Left forelimb (tissue), 1 donor: ENCODE results near the gene RIC1.
"Not testable (repeated sequence)": the region's sequence is repeated elsewhere in the genome, so short reads cannot be mapped to it uniquely, and the experiment has no call there.

Experiments used
- DNase-seq: peaks from one replicate; pipeline ENCODE4 v3.0.0-alpha.2; 2018; ENCODE audit warnings: low spot score

Gene RIC1

DNA sequence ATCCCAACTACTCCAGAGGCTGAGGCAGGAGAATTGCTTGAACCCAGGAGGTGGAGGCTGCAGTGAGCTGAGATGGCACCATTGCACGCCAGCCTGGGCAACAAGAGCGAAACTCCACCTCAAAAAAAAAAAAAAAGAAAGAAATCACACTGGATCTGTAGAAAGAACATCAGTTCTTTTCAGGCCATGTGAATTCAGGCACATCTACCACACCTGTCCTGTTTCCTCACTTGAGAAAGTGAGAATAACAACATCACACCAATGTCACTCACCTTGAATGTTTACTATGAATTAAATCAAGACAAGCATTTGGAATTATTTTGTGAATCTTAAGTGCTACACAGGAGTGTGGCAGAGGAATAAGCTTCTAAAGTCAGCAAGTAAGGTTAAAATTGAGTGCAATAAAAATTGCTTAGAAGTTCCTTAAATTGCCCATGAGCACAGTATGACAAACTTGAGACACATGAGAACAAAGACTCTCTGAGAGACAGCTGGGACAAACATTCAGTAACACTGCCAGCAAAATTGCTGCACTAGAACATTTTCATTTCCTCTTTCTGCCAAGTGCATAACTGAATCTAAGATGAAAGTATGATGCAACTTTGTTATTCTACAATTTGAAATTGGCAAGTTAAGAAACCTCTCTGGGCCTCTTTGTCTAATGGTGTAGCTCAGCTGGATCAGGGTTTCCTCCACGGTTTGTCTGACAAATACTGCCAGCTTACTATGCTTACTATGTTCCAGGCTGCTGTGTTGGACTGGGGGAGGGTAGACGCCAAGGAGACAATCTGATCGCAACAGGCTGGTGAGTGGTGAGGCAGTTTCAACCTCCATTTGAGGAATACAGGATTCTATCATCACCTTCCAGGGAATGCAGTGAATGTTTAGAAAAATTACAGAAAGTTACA is 1.9 kb upstream of the RIC1 start:
- no peak for DNase-seq

- not testable (repeated sequence) for DNase-seq
These were observed 1.2 kb upstream of the RIC1 start for GRCh38 chr9:5627686-5628085.

DNA sequence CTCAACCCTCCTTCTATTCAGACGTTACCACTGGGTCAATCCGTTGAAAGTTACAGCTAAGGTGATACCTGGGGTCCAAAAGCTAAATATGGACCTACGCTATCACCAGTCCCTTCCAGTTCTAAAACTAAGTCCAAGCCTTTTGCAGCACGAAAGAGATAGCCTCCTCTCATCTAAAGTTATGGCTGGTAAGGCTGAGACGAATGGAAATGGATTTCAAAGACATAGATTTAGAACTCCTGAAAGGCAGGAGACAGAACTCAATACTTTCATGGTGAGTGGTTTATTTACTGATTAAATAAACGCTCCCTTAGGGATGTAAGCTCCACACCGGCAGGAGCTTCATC is 751 bp upstream of the RIC1 start:
- no peak for DNase-seq

DNA sequence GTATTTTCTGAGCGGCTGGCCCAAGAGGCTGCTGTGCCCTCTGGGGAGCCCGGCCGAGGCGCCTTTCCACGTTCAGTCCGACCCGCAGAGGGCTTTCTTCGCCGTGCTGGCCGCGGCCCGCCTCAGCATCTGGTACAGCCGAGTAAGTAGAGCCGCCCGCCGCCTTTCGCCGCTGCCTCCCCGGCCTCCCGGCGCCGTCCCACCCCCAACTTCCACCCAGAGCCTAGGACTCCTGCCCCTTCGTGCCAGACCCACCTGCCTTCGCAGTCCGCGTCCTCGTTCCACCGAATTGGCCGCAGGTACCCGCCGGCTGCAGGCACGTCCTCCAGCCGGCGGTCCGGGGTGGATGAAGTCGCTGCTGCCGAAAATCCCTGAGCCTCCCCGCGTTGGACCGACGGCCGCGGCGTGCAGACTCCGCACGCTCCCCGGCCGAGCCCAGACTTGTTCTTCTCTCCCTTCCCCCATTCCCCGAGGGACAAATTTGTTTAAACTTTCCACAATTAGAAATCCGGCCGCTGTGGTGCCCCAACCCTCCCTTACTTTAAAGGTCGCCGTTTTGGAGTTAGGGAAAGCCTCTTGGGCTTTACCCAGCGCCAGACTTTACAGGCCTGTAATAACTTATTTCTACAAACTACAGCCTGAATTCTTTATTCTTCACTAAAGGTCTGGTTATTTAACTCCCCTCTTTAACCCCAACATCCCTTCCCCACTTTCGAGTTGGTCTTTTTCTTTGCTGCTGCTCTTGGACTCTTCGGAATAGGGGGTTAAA is 589 bp downstream of the RIC1 start:
- no peak for DNase-seq

- no peak for DNase-seq
These were observed 1.2 kb downstream of the RIC1 start for GRCh38 chr9:5630081-5630507.

- DNase-seq, result no peak
These were observed 2.1 kb downstream of the RIC1 start for GRCh38 chr9:5631026-5631425.

DNA sequence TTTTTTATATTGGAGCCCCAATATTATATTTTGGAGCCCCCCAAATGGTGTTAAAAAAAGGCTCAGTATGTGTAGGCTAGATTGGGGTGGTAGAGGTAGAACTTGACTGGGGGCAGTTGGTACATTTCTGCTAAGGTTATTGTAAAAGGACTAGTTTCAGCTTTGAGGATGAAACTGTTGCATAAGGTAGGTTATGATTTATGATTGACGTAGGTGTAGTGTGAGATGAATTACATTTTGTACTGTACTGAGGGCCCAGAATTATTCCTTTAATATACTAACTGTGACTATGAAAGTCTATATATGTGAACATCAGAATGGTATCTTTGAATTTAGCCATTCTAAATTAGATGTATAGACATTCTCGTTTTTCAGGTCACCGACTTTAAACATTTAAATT is 3.6 kb downstream of the RIC1 start:
- DNase-seq, result no peak

DNA sequence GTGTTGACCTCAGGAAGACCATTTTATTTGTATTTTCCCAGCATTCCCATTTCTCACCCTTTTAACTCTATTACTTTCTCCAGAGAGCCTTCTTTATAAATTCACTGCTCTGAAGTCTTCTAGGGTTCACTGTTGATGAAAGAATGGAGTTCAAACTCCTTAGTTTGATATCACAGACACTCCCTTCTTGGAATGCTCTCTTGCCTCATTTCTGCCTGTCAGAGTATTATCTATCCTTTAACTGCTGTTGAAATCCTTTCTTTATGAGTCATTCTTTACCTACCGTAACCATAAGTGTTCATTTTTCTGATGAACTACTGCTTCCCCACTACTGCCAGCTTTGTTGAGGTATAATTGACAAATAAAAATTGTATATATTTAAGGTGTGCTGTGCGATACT is 4.3 kb downstream of the RIC1 start:
- no peak for DNase-seq

- no peak for DNase-seq
These were observed 6.5 kb downstream of the RIC1 start for GRCh38 chr9:5635390-5635789.

DNA sequence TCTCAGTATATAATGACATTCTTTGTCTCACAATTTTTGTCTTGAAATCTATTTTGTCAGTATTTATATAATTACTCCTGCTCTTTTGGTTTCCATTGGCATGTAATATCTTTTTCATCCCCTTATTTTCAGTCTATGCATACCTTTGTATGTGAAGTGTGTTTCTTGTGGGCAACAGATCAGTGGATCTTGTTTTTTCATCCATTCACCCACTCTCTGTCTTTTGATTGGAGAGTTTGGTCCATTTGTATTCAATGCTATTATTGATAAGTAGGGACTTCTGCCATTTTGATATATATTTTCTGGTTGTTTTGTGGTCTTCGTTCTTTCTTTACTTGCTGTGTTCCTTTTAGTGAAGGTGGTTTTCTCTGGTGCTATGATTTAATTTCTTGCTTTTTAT is 10.9 kb downstream of the RIC1 start:
- no peak for DNase-seq

- no peak for DNase-seq
These were observed 13.3 kb downstream of the RIC1 start for GRCh38 chr9:5642170-5642569.

DNA sequence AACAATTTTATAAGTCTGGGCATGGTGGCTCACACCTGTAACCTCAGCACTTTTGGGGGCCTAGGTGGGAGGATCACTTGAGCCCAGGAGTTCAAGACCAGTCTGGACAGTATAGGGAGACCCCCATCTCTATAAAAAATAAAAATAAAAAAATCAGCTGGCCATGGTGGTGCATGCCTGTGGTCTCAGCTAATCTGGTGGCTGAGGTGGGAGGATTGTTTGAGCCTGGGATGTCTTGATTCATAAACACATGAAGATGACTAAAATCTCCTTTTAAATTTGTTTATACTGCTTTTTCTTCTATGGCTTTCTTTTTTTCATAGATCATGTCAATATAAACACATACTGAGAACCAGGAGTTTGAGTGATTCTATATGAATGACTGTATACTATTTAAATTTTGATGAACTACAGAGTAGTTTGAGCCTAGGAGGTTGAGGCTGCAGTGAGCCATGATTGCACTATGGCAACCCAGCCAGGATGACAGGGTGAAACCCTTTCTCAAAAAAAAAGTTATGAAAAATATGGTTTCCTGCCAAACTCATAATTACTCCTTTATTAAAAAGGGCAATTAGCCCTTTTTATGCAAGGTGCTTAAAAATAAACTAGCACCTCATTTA is 14.2 kb downstream of the RIC1 start:
- no peak for DNase-seq

- no peak for DNase-seq
These were observed 15.6 kb downstream of the RIC1 start for GRCh38 chr9:5644501-5644900.

- DNase-seq, result no peak
These were observed 17.2 kb downstream of the RIC1 start for GRCh38 chr9:5646116-5646515.

DNA sequence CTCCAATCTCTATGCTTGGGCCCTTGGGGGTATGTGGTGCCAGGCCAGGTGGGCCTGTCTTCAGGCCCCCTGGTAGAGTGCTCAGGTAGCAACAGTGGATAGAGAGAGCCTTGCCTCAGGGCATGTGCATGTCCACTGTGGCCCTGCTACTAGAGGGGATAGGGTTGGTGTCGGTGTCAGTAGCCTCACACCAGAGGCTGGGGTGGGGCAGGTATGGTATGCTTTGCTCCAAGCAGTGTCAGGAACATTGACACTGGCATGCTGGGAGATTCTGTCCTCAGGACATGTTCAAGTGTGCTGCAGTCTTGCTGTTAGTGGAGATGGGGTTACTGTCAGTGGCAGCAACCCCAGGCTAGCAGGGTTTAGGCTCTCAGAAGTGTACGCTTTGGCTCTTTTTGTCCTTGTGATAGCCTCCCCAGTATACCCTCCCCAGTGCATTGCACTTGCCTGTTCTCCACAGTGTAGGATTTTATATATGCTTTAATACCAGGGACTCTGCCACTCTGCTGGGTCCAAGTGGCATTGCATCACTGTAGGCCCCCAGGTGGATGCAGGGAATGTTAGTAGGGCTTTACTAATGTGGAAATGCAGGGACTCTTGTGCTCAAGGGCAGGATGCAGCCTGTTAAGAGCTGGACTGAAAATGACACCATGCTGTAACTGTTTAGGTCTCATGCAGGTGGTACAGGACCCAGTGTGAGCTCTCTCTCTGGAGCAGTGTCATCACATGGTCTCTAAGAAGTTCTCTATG is 21.6 kb downstream of the RIC1 start:
- DNase-seq, result no peak

DNA sequence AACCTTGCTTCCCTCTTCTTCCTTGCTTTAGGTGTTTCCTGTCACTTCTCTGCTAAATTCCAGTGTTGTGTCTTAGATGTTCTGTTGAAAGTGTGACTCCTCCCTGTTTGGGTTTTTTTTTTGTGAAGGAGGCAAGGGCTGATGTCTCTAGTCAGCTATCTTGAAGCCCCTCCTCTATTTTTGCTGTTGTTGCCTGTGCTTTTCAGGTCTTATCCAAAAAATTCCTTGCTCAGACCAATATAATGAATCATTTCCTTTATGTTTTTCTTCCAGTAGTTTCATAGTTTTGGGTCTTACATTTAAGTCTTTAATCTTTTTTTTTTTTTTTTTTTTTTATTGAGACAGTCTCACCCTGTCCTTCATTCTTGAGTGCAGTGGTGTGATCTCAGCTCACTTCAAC is 22.3 kb downstream of the RIC1 start:
- no peak for DNase-seq

GRCh38 chr9:5652821-5653220 is 23.9 kb downstream of the RIC1 start:
- no peak for DNase-seq

GRCh38 chr9:5662804-5663203 is 33.9 kb downstream of the RIC1 start:
- not testable (repeated sequence) for DNase-seq

GRCh38 chr9:5665059-5665458 is 36.2 kb downstream of the RIC1 start:
- no peak for DNase-seq

GRCh38 chr9:5667391-5667790 is 38.5 kb downstream of the RIC1 start:
- no peak for DNase-seq

- no peak for DNase-seq
These were observed 41.2 kb downstream of the RIC1 start for GRCh38 chr9:5670079-5670478.

GRCh38 chr9:5671711-5672353 is 42.9 kb downstream of the RIC1 start:
- no peak for DNase-seq
